GM21447 (cell line): Measurements from ENCODE around the gene C16orf54.
A peak's percentile ranks its signal among the peaks of the same experiment; 100 is the strongest.
"Not testable (repeated sequence)": the region's sequence is repeated elsewhere in the genome, so short reads cannot be mapped to it uniquely, and the experiment has no call there.

Experiments
- ATAC-seq: cut with Tn5 transposase; IDR thresholded peaks from one replicate; pipeline ENCODE4 v1.9.1; 2021; ENCODE audit not compliant: unreplicated experiment

The C16orf54 gene

GRCh38 chr16:29770250-29770929 is 24.6 kb upstream of the C16orf54 start:
- no peak for ATAC-seq

- ATAC-seq = no peak
Measured at GRCh38 chr16:29769507-29769906, 23.7 kb upstream of the C16orf54 start.

GRCh38 chr16:29767062-29767461 is 21.3 kb upstream of the C16orf54 start:
- ATAC-seq = no peak

- no peak for ATAC-seq
Measured at GRCh38 chr16:29766571-29766970, 20.8 kb upstream of the C16orf54 start.

- ATAC-seq = no peak
Measured at GRCh38 chr16:29765167-29766032, 19.6 kb upstream of the C16orf54 start.

- no peak for ATAC-seq
Measured at GRCh38 chr16:29763326-29763725, 17.5 kb upstream of the C16orf54 start.

- no peak for ATAC-seq
Measured at GRCh38 chr16:29761882-29762281, 16.1 kb upstream of the C16orf54 start.

- ATAC-seq = not testable (repeated sequence)
Measured at GRCh38 chr16:29761280-29761651, 15.5 kb upstream of the C16orf54 start.

- ATAC-seq = no peak
Measured at GRCh38 chr16:29760567-29761279, 14.9 kb upstream of the C16orf54 start.

GRCh38 chr16:29757950-29758466 is 12.2 kb upstream of the C16orf54 start:
- ATAC-seq = no peak

- not testable (repeated sequence) for ATAC-seq
Measured at GRCh38 chr16:29757086-29757485, 11.3 kb upstream of the C16orf54 start.

- ATAC-seq = no peak
Measured at GRCh38 chr16:29756654-29757053, 10.9 kb upstream of the C16orf54 start.

GRCh38 chr16:29753516-29753915 is 7.7 kb upstream of the C16orf54 start:
- ATAC-seq = no peak

- not testable (repeated sequence) for ATAC-seq
Measured at GRCh38 chr16:29748760-29749149, 3.0 kb upstream of the C16orf54 start.

GRCh38 chr16:29747947-29748759 is 2.4 kb upstream of the C16orf54 start:
- ATAC-seq = no peak

GRCh38 chr16:29746518-29746917 is 728 bp upstream of the C16orf54 start:
- not testable (repeated sequence) for ATAC-seq

- peak; percentile 31 for ATAC-seq
Measured at GRCh38 chr16:29745121-29745852, 503 bp downstream of the C16orf54 start.

- ATAC-seq = no peak
Measured at GRCh38 chr16:29744541-29745101, 1.2 kb downstream of the C16orf54 start.

- no peak for ATAC-seq
Measured at GRCh38 chr16:29743827-29744531, 1.8 kb downstream of the C16orf54 start.
